ENCODE results near the gene TP53I11. TPM values are rescaled to one million over a fixed set of nuclear protein-coding genes. Genes with fewer than 3 reads are reported as not detected.

Gene TP53I11
- total RNA-seq, 2 donors from 2014 or later: 60.0 to 141 TPM

GRCh38 chr11:44962464-44962863, 11.8 kb upstream of the TP53I11 start:
- no peak overlapping the region for H3K27ac ChIP-seq
- no peak for ATAC-seq (ENCODE audit: insufficient number of reproducible peaks, low FRiP score, low read depth)
- H3K36me3 ChIP-seq: no peaks in the 10 kb centered on the region
- no peak for TF ChIP-seq CTCF (IDR thresholded peaks at IDR 0.05)
- no peaks in the 10 kb centered on the region for H3K9me3 ChIP-seq
- DNase-seq (ENCODE audit: low spot score): no peak
- H3K27me3 ChIP-seq (replicated peaks; ENCODE audit: insufficient read depth): no peaks in the 10 kb centered on the region
- H3K4me1 ChIP-seq (ENCODE audit: control insufficient read depth in 1 of 2, low read depth in 2 of 2): no peaks in the 10 kb centered on the region
- no peak overlapping the region for H3K4me3 ChIP-seq

GRCh38 chr11:44960200-44960845, 9.6 kb upstream of the TP53I11 start:
- Histone ChIP-seq H3K27me3 (replicated peaks; ENCODE audit: insufficient read depth) (peaks cover 7% of the 10 kb centered on the region), H3K4me1 (ENCODE audit: control insufficient read depth in 1 of 2, low read depth in 2 of 2) (no peaks in the 10 kb centered on the region), H3K36me3 (no peaks in the 10 kb centered on the region), H3K4me3 (no peak overlapping the region), H3K27ac (no peak overlapping the region), H3K9me3 (no peaks in the 10 kb centered on the region)
- no peak for ATAC-seq (ENCODE audit: insufficient number of reproducible peaks, low FRiP score, low read depth)
- TF ChIP-seq CTCF (IDR thresholded peaks at IDR 0.05): no peak
- DNase-seq (ENCODE audit: low spot score): no peak

DNA sequence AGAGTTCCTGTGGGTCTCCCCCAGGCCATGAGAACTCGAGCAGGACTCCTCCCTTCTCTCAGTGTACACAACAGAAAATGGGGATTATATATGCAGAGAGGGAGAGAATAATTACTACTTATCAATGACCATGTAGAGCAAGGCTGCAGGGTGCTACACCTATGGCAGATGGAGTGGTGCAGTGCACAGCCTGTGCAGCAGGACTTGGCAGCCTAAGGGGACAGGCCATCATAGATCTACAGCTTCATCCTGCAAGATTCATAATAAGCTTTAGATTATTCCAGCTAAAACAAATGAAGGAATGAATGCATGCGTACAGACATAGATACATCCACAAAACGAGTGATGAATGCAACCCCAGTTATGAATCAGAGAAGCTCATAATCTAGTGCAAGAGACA, 8.4 kb upstream of the TP53I11 start:
- Histone ChIP-seq H3K4me1 (ENCODE audit: control insufficient read depth in 1 of 2, low read depth in 2 of 2) (no peaks in the 10 kb centered on the region), H3K36me3 (no peaks in the 10 kb centered on the region), H3K27me3 (replicated peaks; ENCODE audit: insufficient read depth) (peaks cover 7% of the 10 kb centered on the region), H3K9me3 (no peaks in the 10 kb centered on the region), H3K27ac (no peak overlapping the region), H3K4me3 (no peak overlapping the region)
- TF ChIP-seq CTCF (IDR thresholded peaks at IDR 0.05): no peak
- ATAC-seq (ENCODE audit: insufficient number of reproducible peaks, low FRiP score, low read depth): no peak
- no peak for DNase-seq (ENCODE audit: low spot score)

GRCh38 chr11:44957776-44958564, 7.3 kb upstream of the TP53I11 start:
- H3K27ac ChIP-seq: no peak overlapping the region
- peaks cover 7% of the 10 kb centered on the region for H3K27me3 ChIP-seq (replicated peaks; ENCODE audit: insufficient read depth)
- no peak overlapping the region for H3K4me3 ChIP-seq
- DNase-seq (ENCODE audit: low spot score): no peak
- no peak for ATAC-seq (ENCODE audit: insufficient number of reproducible peaks, low FRiP score, low read depth)
- no peak for TF ChIP-seq CTCF (IDR thresholded peaks at IDR 0.05)
- H3K36me3 ChIP-seq: no peaks in the 10 kb centered on the region
- H3K4me1 ChIP-seq (ENCODE audit: control insufficient read depth in 1 of 2, low read depth in 2 of 2): no peaks in the 10 kb centered on the region
- no peaks in the 10 kb centered on the region for H3K9me3 ChIP-seq

- no peak for TF ChIP-seq CTCF (IDR thresholded peaks at IDR 0.05)
- Histone ChIP-seq H3K36me3 (no peaks in the 10 kb centered on the region), H3K4me3 (no peak overlapping the region), H3K9me3 (no peaks in the 10 kb centered on the region), H3K27me3 (replicated peaks; ENCODE audit: insufficient read depth) (peaks cover 7% of the 10 kb centered on the region), H3K4me1 (ENCODE audit: control insufficient read depth in 1 of 2, low read depth in 2 of 2) (no peaks in the 10 kb centered on the region), H3K27ac (no peak overlapping the region)
- ATAC-seq (ENCODE audit: insufficient number of reproducible peaks, low FRiP score, low read depth) (no peak), DNase-seq (ENCODE audit: low spot score) (no peak)
These were observed 6.4 kb upstream of the TP53I11 start for GRCh38 chr11:44957040-44957515.
